Kidney capillary endothelial cell (primary cell): ENCODE measurements around the gene NHERF1.

Source experiments
- DNase-seq: peaks from one replicate; pipeline ENCODE4 v3.0.0-alpha.2; 2018; ENCODE audit warnings: low spot score

The NHERF1 gene

DNA sequence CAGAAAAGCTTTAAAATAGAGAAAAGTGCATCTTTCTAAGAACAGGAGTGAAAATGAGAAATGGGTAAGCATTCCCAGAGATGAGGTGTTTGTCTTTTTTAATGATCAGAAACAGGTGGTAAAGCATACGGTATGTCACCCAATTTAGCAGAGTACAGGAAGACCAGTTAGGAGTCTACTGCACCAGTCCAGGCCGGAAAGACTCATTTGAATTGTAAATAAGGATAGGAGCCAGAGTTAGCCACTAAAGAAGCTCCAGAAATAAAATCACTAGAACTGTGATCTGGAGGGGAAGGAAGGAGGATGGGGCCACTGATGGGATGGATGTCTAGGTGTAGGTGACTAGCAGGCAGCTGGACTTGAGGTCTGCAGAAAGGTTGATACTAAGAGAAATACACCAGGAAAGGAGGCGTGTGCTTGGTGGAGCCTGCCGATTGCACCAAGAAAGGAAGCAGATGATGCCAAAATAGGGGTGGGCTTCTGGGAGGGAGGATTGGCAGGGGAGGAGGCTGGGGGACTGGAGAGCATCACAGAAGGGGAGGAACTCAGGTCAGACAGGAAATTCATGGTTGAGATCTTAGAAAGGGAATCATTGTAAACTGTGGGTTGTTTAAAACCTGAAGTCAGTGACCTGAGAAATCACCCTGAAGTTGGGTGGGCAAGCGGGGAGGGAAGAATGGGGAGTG, 35.8 kb downstream of the NHERF1 start:
- no peak for DNase-seq

DNA sequence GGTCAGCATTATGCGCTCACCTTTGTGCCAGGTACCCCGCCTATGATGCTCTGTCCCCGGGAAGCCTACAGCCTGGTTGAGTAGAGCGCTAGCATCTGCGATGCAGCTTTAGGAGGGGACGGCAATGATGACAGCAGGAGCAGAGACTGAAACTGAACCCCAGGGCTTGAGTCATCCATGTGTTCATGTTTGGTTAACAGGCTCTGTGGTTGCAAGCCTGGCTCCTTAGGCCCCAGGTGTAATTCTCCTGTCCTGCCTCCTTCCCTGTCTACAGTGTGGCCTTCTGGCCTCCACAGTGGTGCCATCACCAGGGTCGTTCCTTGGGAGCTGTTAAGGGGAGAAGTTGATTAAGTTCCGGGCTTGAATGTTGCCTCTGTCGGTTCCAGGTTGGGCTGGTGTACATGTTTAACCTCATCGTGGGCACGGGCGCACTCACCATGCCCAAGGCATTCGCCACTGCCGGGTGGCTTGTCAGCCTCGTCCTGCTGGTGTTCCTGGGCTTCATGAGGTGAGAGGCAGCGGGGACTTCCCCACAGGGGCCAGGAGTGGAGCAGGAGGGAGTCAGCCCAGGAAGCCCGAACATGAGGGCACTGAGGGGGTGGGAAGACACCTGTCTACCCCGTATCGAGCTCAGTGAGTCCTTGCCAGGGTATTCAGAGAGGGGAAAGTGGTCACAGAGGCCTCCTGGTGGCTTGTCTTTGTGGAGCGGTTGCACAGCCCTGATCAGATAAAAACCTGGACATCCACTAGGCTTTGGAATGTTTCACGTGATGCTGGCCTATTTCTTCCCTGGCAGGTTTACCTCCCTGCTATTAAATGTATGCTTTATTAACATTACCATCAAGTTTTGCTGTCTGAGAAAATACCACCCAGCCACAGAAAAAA, 36.9 kb downstream of the NHERF1 start:
- no peak for DNase-seq

DNA sequence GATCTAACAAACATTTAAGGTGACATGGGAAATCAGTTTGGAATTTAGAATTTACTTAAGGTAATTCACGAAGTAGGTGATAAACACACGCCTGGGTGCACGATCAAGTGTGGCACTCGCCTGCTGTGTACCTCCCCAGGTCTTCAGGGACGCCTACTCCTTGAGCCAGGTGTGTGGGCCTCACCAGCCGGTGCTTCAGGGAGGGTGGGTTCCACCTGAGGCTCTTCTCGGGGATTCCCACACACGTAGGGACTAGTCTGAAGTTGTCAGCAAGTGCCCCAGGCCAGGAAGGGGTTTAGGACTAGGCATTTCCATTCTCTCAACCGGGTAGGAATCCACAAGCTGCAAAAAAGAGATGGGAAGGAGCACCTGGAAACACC, 37.5 kb downstream of the NHERF1 start:
- DNase-seq = no peak

DNA sequence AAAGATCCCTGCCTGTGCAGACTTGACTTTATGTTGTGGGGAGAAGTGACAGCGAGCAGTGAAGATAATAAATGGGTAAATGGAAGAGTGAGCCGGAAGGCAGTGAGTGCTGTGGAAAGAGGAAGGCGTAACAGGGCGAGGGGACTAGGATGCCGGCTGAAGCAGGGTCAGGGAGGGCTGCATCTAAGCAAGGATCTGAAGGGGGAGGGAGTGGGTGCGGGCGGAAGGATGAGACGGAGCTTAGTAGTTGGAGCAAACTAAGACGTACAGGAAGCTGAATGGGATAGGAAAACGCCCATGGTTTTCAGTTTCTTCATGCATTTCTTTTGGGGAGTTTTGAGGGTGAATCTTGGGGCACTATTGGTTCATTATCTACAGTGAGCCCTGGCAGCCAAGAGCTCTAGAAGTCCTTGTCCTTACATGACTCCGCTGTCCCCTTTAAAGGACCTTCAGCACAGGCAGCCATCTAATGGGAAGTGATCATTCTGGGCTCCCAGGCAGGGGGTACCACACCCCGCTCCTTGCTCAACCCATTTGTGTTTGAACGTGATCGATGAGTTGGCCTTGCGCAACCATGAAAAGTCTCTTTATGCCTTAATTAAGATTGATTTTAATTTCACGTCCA, 38.1 kb downstream of the NHERF1 start:
- DNase-seq = no peak

DNA sequence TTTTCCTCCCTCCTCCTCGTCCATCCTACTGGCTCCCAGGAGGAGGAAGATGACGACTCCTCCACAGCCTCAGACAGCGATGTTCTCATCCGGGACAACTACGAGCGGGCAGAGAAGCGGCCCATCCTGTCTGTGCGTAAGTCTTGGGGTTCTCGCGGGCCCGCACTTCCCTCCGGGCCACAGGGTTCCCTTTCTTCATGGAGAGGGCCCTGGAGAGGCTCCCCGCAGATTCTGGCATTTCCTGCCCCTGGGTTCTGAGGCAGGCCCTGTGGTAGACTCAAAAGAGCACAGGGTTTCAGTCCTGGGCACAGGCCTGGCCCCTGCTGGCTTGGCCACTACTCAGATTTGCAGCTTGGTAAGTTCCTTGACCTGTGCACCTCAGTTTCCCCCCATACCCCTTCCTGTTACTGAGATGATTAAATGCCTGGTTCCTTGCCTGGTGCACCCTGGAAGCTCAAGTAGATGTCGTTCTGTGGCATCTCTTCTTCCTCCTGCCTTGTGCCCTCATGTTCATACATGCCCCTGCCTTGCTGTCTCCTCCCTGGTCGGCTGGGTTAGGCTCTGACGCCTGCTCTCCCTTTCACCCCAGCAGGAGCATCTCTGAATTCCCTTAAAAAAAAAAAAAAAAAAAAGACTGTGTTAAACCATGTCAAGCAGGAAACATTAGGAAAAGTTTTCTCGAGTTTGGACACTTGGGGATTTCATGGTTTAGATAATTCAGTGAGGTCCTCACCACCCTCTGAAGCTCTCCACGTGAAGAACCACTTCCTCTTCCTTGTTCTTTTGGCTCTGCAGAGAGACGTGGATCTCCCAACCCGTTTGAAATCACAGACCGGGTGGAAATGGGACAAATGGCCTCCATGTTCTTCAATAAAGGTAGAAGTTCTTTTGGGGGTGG, 42.0 kb downstream of the NHERF1 start:
- DNase-seq = no peak

- no peak for DNase-seq
These were observed 44.2 kb downstream of the NHERF1 start for GRCh38 chr17:74792586-74793105.

DNA sequence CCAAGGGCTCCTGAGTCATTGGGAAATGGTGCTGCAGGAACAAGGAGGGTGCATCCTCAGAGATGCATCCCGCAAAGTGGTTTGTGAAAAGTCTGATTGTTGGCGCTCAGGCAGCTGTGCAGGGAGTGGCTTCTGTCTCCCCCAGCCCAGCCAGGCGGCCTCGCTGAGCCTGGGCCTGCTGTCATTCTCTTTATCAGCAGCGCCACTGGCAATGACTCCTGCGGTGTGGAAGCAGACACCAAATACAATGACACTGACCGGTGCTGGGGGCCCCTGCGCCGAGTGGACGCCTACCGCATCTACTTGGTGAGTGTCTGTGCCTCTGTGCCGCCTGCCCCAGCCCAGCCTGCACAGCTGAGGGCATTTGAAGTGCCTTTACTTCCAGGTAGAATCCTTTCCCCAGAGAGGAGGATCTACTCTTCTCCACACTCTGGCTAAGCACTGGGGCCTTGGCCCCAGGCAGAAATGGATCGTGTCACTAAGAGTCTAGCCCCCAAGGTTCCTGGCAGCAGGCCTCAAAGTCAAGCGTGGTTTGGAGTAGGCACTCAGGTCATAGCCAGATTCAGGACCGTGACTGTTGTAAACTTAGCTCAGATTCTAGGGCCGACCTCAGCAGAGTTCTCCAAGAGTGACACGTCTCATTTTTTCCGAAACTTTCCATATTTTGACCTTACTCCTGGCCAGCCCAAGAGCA, 47.0 kb downstream of the NHERF1 start:
- DNase-seq = no peak

DNA sequence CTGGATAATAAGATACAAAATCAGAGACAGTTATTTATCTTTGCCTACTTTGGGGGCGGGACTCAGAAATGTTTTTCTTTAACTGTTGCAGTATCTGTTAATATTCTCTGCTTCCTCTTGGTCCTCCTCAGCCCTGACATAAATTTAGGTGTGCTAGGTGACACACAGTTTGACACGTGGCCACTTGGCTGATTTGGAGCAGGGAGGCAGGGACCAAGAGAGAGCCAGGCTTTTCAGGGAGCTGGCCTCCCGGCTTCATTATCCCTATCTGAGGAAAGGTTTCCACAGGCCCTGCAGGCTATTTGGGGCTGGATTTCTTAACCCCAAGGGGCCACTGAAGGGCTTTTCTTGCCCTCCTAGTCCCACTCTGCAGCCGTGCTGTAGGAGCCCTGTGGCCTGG, 47.8 kb downstream of the NHERF1 start:
- no peak for DNase-seq

GRCh38 chr17:74796866-74797265, 48.4 kb downstream of the NHERF1 start:
- DNase-seq = no peak

DNA sequence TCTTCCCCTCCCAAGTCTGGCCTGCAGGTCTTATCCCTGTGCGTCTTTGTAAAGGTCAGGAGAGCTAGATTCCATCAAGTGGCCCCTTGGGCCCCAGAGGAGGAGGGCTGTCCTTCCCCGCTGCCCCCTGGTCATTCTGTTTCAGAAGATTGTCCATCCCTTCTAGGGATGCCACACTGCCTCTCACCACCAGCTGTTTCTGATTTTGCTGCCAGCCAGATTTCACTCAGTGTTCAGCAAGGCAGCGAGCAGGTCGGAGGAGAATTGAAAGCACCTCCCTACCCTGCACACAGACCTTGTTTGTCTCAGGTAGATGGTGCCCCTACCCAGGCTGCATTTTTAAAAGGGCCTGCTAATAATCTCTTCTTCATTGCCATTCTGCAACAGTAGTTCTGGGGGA, 49.4 kb downstream of the NHERF1 start:
- no peak for DNase-seq

DNA sequence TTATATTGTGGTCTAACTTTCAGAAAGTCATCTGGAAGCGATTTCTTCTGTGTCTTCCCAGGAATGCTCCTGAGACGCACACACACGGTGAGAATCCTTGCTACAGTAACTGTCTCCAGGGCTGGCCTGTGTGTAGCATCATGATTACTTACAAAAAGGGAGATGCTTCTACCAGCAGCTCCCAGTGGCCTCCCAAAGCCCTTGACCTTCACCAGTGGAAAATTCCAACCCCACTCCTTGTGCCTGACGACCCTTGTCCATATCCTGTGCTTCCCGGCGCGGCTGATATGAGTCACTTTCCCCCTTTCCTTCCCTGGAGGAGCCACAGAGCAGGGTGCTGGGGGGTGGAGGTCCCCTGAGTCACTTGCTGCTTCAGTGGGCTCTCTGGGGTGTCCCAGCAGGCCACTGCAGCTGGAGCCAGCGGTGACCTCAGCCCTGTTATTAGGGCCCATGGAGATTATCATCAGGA, 49.8 kb downstream of the NHERF1 start:
- peak; percentile 42 for DNase-seq

DNA sequence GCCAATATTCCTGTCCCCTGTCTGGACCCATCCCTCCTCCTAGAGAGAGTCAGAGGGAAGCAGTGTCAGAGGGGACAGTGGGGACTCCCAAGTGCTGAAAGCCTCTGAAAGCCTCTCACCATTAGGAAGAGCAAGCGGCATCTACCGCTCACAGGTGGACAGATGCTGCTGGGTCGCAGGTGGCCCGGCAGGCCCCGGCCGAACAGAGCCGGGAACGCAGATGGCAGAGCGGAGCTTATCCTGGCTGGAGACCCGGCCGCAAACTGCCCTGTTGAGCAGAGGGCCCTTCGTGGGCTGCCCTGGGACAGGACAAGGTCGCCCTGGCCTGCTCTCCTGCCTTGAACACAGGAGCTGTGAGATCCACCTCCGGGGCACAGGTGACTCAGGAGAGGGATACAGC, 50.7 kb downstream of the NHERF1 start:
- DNase-seq = no peak

GRCh38 chr17:74800531-74800930, 52.1 kb downstream of the NHERF1 start:
- DNase-seq = no peak

- DNase-seq = no peak
These were observed 53.5 kb downstream of the NHERF1 start for GRCh38 chr17:74801896-74802295.

- no peak for DNase-seq
These were observed 55.0 kb downstream of the NHERF1 start for GRCh38 chr17:74803388-74803930.

GRCh38 chr17:74803971-74804370, 55.5 kb downstream of the NHERF1 start:
- DNase-seq = no peak

DNA sequence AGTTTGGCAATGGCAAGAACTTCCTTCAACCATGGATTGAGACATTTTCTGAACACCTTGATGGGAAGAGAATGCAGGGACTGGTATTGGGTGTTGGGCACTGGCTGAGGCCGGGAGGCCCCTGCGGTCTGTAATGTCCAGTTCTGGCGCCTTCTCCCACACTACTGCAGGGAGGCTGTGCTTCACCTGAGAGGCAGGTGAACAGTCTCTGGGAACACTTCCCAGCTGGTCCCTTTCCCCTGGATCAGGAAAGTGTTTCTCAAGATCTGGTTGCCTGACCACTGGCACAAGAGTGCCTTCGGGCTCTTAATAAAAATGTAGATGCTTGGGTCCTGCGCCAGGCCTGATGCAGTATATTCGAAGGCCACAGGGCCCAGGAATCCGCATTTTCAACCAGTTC, 56.3 kb downstream of the NHERF1 start:
- no peak for DNase-seq

- no peak for DNase-seq
These were observed 57.2 kb downstream of the NHERF1 start for GRCh38 chr17:74805591-74805991.

DNA sequence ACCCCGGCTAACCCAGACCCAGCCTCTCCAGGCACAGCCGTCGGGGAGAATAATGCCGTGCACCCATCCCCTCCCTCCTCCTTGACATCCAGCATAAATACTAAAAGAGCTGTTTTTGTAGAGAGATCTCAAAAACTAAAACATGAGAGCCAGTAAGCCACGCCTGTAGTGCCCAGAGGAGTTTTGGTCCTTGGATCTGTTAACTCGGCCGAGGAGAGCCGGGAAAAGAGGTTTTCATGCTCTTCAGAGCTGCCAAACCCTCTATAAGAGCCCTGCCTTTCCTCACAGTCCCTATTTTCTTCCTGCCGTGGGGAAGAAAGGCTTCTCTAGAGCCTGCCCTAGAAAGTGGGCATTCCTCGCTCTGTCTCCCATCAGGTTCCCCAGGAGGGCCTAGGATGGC, 57.9 kb downstream of the NHERF1 start:
- DNase-seq = no peak

DNA sequence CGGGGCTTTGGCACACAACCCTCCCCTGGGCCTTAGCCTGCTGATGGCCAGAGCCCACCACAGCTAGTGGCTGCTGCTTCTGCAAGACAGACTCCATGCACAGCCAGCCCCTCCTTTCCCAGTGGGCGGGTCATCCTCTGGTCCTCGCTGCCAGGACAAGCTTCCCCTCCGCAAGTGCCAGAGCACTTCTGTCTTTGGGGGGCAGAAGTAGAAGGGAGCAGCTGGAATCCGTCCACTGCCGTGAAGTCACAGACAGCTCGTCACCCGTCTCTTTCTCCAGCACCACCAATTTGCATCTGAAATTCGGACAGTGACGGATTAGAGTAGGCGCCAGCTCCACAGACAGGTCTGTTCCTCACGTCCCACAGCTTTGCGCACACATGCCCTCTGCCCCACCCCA, 59.0 kb downstream of the NHERF1 start:
- no peak for DNase-seq

- DNase-seq = no peak
These were observed 59.5 kb downstream of the NHERF1 start for GRCh38 chr17:74807925-74808324.
